Endometrial microvascular endothelial cells (primary cell): Measurements from ENCODE around the gene ADAMTS9. TPM values are rescaled to one million over a fixed set of nuclear protein-coding genes. Genes with fewer than 3 reads are reported as not detected.
"Not testable (repeated sequence)": the region's sequence is repeated elsewhere in the genome, so short reads cannot be mapped to it uniquely, and the experiment has no call there.

ENCODE experiments used
- in situ Hi-C: cut with HindIII; loops from 2 replicates; pipeline ENCODE4 v1.10.0; 2017; ENCODE audit warnings: low sequenced_read_pairs, low pct_unique_long_range_greater_than_20kb; ENCODE audit errors: inconsistent ontology term
- total RNA-seq: library from RNA; depleted of rRNA; stranded (reverse); fragments of >200 nt; gene quantifications from one replicate; pipeline ENCODE4 v1.2.3, GENCODE V29; 2015; ENCODE audit errors: inconsistent ontology term

Gene ADAMTS9
- total RNA-seq, 1 donor from 2014 or later = 33.9 TPM

GRCh38 chr3:64561325-64561843 is 126.4 kb downstream of the ADAMTS9 start:
- in situ Hi-C loops = no loop called here

- in situ Hi-C loops = no loop called here
Observed at GRCh38 chr3:64560791-64561190, 127.0 kb downstream of the ADAMTS9 start.

GRCh38 chr3:64559588-64559987 is 128.2 kb downstream of the ADAMTS9 start:
- in situ Hi-C loops = no loop called here

- in situ Hi-C loops = no loop called here
Observed at GRCh38 chr3:64556046-64556445, 131.8 kb downstream of the ADAMTS9 start.

GRCh38 chr3:64555351-64555750 is 132.4 kb downstream of the ADAMTS9 start:
- in situ Hi-C loops = no loop called here

GRCh38 chr3:64554096-64554920 is 133.5 kb downstream of the ADAMTS9 start:
- in situ Hi-C loops = no loop called here

GRCh38 chr3:64552966-64553365 is 134.8 kb downstream of the ADAMTS9 start:
- in situ Hi-C loops = no loop called here

GRCh38 chr3:64552160-64552559 is 135.6 kb downstream of the ADAMTS9 start:
- in situ Hi-C loops = no loop called here

GRCh38 chr3:64551697-64552096 is 136.1 kb downstream of the ADAMTS9 start:
- in situ Hi-C loops = no loop called here

- in situ Hi-C loops = no loop called here
Observed at GRCh38 chr3:64550745-64551144, 137.1 kb downstream of the ADAMTS9 start.

- in situ Hi-C loops = no loop called here
Observed at GRCh38 chr3:64549869-64550268, 137.9 kb downstream of the ADAMTS9 start.

GRCh38 chr3:64548200-64548889 is 139.5 kb downstream of the ADAMTS9 start:
- in situ Hi-C loops = no loop called here

GRCh38 chr3:64546856-64547255 is 140.9 kb downstream of the ADAMTS9 start:
- in situ Hi-C loops = no loop called here

- in situ Hi-C loops = not testable (repeated sequence)
Observed at GRCh38 chr3:64545239-64545638, 142.6 kb downstream of the ADAMTS9 start.

GRCh38 chr3:64541803-64542202 is 146.0 kb downstream of the ADAMTS9 start:
- in situ Hi-C loops = no loop called here

- in situ Hi-C loops = no loop called here
Observed at GRCh38 chr3:64539451-64540196, 148.2 kb downstream of the ADAMTS9 start.

GRCh38 chr3:64536166-64536565 is 151.6 kb downstream of the ADAMTS9 start:
- in situ Hi-C loops = no loop called here

- in situ Hi-C loops = no loop called here
Observed at GRCh38 chr3:64533617-64534317, 154.0 kb downstream of the ADAMTS9 start.
